GM18909 (cell line): ENCODE data around the gene DENND1B.
"Not testable (repeated sequence)": the region's sequence is repeated elsewhere in the genome, so short reads cannot be mapped to it uniquely, and the experiment has no call there.

Experiments
- ATAC-seq: cut with Tn5 transposase; IDR thresholded peaks from one replicate; pipeline ENCODE4 v1.9.1; 2021; ENCODE audit warnings: mild to moderate bottlenecking; ENCODE audit not compliant: unreplicated experiment, poor library complexity

Gene DENND1B

GRCh38 chr1:197752652-197753164, 22.6 kb downstream of the DENND1B start:
- ATAC-seq: not testable (repeated sequence)

DNA sequence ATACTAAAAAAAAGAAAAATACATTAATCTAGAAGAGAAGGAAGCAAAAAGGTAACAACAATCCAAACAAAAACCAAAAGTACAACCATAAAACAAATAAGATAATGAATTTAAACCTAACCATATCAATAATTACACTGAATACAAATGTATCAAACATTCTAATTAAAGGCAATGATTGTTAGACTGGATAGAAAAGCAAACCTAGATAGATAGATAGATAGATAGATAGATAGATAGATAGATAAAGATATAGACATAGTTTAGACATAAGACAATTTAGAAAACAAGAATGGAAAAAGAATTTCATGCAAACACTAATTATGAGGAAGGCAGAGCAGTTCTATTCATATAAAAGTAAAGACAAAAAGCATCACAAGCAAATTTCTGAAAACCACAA, 24.9 kb downstream of the DENND1B start:
- ATAC-seq: no peak

- no peak for ATAC-seq
Observed at GRCh38 chr1:197745911-197746310, 29.4 kb downstream of the DENND1B start.

DNA sequence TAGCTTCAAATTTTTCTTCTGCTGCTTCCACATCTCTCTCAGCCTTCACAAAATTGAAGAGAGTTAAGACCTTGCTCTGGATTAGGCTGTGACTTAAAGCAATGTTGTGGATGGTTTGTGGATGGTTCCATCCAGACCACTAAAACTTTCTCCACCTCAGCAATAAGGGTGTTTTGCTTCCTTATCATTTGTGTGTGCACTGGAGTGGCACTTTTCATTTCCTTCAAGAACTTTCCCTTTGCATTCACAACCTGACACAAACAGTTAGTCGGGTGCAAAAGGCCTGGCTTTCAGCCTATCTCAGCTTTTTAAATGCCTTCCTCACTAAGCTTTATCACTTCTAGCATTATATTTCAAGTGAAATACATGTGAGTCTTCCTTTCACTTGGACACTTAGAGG, 30.3 kb downstream of the DENND1B start:
- ATAC-seq: no peak

GRCh38 chr1:197743578-197743977, 31.7 kb downstream of the DENND1B start:
- ATAC-seq: no peak

DNA sequence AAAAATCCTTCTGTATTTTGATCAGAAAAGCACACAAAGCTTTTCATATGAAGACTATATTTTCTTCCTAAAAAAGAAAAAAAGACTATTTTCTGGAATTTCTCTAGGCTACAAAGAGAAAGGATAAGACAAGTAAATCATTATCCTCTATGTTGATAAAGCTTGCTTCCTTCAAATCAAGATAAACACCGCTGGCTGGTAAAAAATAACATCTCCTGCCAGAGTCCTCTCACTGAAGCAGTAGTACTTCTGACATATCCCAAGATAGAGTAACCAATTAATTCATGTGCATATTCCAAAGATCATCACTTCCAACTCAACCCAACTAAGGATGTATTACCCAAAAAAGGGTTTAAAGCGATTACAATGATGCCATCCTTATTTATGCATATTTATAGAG, 34.3 kb downstream of the DENND1B start:
- ATAC-seq: no peak

- no peak for ATAC-seq
Observed at GRCh38 chr1:197738927-197739326, 36.4 kb downstream of the DENND1B start.

DNA sequence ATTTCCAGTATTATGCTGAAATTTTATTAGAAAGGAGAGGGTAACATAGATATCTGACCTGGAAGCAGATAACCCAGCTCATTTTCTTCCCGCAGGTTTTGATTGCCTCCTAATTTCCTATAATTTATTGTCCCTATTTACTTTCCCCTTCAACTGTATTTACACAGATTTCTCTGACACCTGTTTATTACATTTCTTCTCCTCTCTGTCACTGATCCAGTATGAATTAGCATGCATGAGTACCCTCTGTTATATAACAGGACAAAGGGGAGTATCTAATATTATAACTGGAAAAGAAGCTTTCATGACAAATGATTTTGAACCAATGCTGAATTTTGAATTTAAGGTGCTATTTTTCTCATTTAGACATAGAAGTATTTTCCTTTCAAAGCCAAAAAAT, 37.4 kb downstream of the DENND1B start:
- no peak for ATAC-seq

DNA sequence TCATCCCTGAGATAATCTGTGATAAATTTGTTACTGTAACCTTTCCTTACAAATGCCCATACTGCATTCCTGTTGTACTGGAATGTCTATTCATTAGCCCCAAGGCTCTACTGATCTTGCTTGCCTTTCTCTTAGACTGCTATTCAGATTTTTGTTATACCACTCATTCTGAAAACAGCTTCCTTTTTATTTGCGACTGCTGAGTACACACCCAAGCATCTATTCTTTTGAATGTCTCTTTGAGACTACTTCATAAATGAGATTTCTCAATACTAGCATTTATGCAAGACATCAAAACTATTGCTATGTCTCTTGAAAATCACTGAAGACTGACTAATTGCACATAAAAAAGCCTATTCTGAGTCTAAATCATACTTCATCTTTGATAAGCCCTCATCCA, 38.6 kb downstream of the DENND1B start:
- no peak for ATAC-seq

DNA sequence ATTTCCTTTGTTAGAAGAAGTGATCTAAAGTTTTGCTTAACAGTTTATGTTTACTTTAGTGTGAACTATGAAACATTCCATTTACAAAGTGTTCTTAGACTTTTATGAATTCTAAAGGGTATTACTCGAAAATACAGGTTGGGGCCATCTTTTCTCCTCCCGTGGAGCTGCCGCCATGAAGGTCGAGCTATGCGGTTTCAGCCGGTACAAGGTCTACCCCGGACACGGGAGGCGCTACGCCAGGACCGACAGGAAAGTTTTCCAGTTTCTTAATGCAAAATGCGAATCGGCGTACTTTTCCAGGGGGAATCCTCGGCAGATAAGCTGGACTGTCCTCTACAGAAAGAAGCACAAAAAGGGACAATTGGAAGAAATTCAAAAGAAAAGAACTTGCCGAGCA, 39.8 kb downstream of the DENND1B start:
- no peak for ATAC-seq

DNA sequence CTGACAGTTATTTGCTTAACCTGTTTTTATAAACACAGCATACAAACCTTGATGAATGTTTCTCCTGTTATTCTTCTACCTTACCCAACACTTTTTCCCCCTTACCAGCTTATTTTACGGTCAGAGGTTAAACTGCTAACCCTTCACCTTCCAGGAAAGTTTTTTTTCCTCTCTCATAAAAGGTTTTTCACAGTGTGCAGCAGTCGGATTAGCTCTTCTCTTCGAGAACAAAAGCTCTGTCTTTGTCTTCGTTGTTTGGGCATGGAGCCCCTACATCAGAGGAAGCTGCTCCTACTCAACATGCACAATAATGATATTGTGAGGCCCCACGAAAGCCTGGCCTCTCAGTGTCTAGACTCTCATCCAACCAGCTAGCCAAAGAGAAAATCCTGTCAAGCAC, 42.0 kb downstream of the DENND1B start:
- ATAC-seq: no peak

- ATAC-seq: no peak
Observed at GRCh38 chr1:197732187-197732586, 43.1 kb downstream of the DENND1B start.

DNA sequence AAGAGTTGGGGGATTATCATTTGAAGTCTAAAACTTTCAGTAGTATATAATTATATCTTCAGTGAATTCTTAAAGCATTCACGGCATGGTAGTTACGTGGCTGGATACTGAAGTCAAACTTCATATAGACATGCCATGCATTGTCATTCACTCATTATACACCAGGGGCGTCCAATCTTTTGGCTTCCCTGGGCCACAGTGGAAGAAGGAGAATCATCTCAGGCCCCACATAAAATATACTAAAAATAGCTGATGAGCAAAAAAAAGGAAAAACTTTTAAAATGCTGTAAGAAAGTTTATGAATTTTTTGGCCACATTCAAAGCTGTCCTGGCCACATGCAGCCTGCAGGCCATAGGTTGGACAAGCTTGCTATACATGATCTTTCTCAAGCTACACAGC, 43.8 kb downstream of the DENND1B start:
- ATAC-seq: no peak

DNA sequence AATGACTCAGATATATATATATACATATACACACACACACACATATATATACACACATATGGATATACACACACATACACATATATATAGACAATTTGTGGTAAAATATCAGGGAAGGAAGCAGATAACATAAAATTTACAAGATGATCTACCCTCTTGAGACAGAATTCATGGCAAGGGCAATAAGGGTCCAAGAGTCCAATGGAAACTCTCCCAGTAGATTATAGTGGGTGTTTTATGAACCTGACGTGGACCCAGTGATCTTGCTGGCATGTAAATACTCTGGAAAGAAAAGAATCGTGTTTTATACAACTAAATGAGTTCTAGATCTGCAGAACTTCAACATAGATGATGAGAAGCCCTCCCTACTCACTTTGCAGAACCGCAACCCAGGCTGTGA, 49.3 kb downstream of the DENND1B start:
- ATAC-seq: no peak

DNA sequence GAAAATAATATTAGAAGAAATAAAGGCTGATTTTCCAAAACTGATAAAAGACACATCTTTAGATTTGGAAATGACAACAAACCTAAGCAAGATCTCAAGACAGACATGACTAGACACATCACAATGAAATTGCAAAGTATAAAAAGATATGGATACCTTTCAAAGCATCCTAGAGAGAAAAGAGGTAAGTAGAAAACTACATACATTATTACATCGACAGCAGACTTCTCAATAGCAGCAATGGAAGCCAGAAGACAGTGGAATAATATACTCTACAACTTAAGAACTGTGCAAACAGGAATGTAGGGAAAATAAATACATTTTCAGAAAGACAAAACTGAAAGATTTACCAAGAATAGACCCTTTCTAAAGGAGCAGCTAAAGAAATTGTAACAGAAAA, 50.2 kb downstream of the DENND1B start:
- no peak for ATAC-seq

GRCh38 chr1:197715806-197716205, 59.5 kb downstream of the DENND1B start:
- ATAC-seq: no peak

DNA sequence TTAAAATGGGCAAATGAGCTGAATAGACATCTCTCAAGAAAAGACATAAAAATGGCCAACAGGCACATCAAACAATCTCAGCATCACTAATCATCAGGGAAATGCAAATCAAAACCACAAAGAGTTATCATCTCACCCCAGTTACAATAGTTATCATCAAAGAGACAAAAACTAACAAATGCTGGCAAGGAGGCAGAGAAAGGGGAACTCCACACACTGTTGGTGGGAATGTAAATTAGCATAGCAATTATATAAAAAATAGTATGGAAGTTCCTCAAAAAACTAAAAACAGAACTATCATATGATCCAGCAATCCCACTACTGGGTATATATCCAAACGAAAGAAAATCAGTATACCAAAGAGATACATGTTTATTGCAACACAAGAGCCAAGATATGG, 68.7 kb downstream of the DENND1B start:
- no peak for ATAC-seq

GRCh38 chr1:197705941-197706340, 69.3 kb downstream of the DENND1B start:
- ATAC-seq: no peak

- ATAC-seq: not testable (repeated sequence)
Observed at GRCh38 chr1:197700688-197701087, 74.6 kb downstream of the DENND1B start.

DNA sequence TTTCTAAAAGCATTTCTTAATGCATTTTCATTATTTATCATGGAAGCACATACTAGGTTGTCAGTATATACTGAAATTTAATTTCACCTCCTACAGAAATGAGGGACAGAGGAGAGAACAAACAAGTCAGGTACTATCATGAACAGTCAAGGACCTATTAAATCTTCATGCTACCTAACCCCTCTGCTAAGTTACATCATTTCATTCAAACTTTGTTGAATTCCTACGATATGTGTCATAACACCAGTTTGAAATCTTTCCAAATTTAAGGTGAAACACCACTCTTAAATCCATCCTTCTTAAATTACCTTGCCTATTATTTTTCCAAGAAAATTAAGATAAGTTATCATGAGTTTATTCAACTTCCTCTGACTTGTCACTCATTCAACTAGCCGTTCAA, 78.9 kb downstream of the DENND1B start:
- no peak for ATAC-seq

GRCh38 chr1:197695961-197696360, 79.3 kb downstream of the DENND1B start:
- ATAC-seq: no peak

- no peak for ATAC-seq
Observed at GRCh38 chr1:197692965-197693364, 82.3 kb downstream of the DENND1B start.

GRCh38 chr1:197691816-197692215, 83.5 kb downstream of the DENND1B start:
- no peak for ATAC-seq
